HG02798 (cell line): ENCODE data around the gene NR2F6.

Source experiments
- ATAC-seq: cut with Tn5 transposase; IDR thresholded peaks from one replicate; pipeline ENCODE4 v1.9.1; 2021; ENCODE audit warnings: mild to moderate bottlenecking; ENCODE audit not compliant: unreplicated experiment, poor library complexity

The NR2F6 gene

GRCh38 chr19:17266026-17266425 is 20.3 kb upstream of the NR2F6 start:
- no peak for ATAC-seq

GRCh38 chr19:17264641-17264979 is 18.9 kb upstream of the NR2F6 start, which contains the start of gene USHBP1:
Gene USHBP1 (minus strand): TSS chr19:17264745. CDS start chr19:17264299, 446 bp downstream.
- ATAC-seq = no peak

GRCh38 chr19:17263712-17264640 is 18.3 kb upstream of the NR2F6 start:
- ATAC-seq = no peak

- no peak for ATAC-seq
Measured at GRCh38 chr19:17262557-17262956, 16.8 kb upstream of the NR2F6 start.

- peak; percentile 85 for ATAC-seq
Measured at GRCh38 chr19:17260842-17261325, 15.2 kb upstream of the NR2F6 start.

- no peak for ATAC-seq
Measured at GRCh38 chr19:17259934-17260333, 14.2 kb upstream of the NR2F6 start.

- ATAC-seq = no peak
Measured at GRCh38 chr19:17259118-17259780, 13.5 kb upstream of the NR2F6 start.

GRCh38 chr19:17256130-17256529 is 10.4 kb upstream of the NR2F6 start:
- no peak for ATAC-seq

GRCh38 chr19:17255150-17255621 is 9.5 kb upstream of the NR2F6 start:
- ATAC-seq = no peak

- no peak for ATAC-seq
Measured at GRCh38 chr19:17254636-17255035, 8.9 kb upstream of the NR2F6 start.

- no peak for ATAC-seq
Measured at GRCh38 chr19:17249887-17250548, 4.3 kb upstream of the NR2F6 start.

GRCh38 chr19:17248011-17248776 is 2.5 kb upstream of the NR2F6 start:
- ATAC-seq = no peak

GRCh38 chr19:17246681-17247425 is 1.1 kb upstream of the NR2F6 start:
- no peak for ATAC-seq

GRCh38 chr19:17244618-17245534 is 843 bp downstream of the NR2F6 start:
- ATAC-seq = peak; percentile 8

- no peak for ATAC-seq
Measured at GRCh38 chr19:17243830-17244617, 1.7 kb downstream of the NR2F6 start.

GRCh38 chr19:17243211-17243829 is 2.4 kb downstream of the NR2F6 start:
- no peak for ATAC-seq
